HG02884 (cell line): ENCODE data around the gene COL6A3.

Experiments used
- ATAC-seq: cut with Tn5 transposase; IDR thresholded peaks from one replicate; pipeline ENCODE4 v1.9.1; 2021; ENCODE audit warnings: mild to moderate bottlenecking, moderate library complexity; ENCODE audit not compliant: unreplicated experiment

COL6A3 gene

GRCh38 chr2:237352279-237352845 is 61.6 kb downstream of the COL6A3 start:
- ATAC-seq: no peak

GRCh38 chr2:237351796-237352195 is 62.2 kb downstream of the COL6A3 start:
- no peak for ATAC-seq

- ATAC-seq: no peak
Measured at GRCh38 chr2:237351046-237351445, 62.9 kb downstream of the COL6A3 start.

GRCh38 chr2:237350597-237350996 is 63.4 kb downstream of the COL6A3 start:
- no peak for ATAC-seq

- ATAC-seq: no peak
Measured at GRCh38 chr2:237350070-237350469, 63.9 kb downstream of the COL6A3 start.

GRCh38 chr2:237348281-237348865 is 65.6 kb downstream of the COL6A3 start:
- ATAC-seq: no peak

- no peak for ATAC-seq
Measured at GRCh38 chr2:237345891-237346640, 67.9 kb downstream of the COL6A3 start.

- no peak for ATAC-seq
Measured at GRCh38 chr2:237345411-237345810, 68.6 kb downstream of the COL6A3 start.

- no peak for ATAC-seq
Measured at GRCh38 chr2:237344942-237345341, 69.0 kb downstream of the COL6A3 start.

GRCh38 chr2:237343993-237344392 is 70.0 kb downstream of the COL6A3 start:
- no peak for ATAC-seq

- ATAC-seq: no peak
Measured at GRCh38 chr2:237341872-237342271, 72.1 kb downstream of the COL6A3 start.

GRCh38 chr2:237337586-237337985 is 76.4 kb downstream of the COL6A3 start:
- ATAC-seq: no peak

- no peak for ATAC-seq
Measured at GRCh38 chr2:237336131-237336530, 77.8 kb downstream of the COL6A3 start.

GRCh38 chr2:237333748-237334147 is 80.2 kb downstream of the COL6A3 start:
- no peak for ATAC-seq

- ATAC-seq: no peak
Measured at GRCh38 chr2:237330541-237330940, 83.4 kb downstream of the COL6A3 start.

- no peak for ATAC-seq
Measured at GRCh38 chr2:237327175-237327950, 86.6 kb downstream of the COL6A3 start.

- ATAC-seq: no peak
Measured at GRCh38 chr2:237326266-237327171, 87.4 kb downstream of the COL6A3 start.

- ATAC-seq: no peak
Measured at GRCh38 chr2:237324837-237325236, 89.1 kb downstream of the COL6A3 start.

- no peak for ATAC-seq
Measured at GRCh38 chr2:237324405-237324831, 89.5 kb downstream of the COL6A3 start.

- no peak for ATAC-seq
Measured at GRCh38 chr2:237323656-237324055, 90.3 kb downstream of the COL6A3 start.
